22Rv1 (cell line): Measurements from ENCODE around the gene PPM1M.
A peak's percentile ranks its signal among the peaks of the same experiment; 100 is the strongest.

Experiments used
- H3K27ac ChIP-seq: fragments of 450-650 bp; 2 replicates; pipeline ENCODE4 v1.5.1; 2017
- ZFX ChIP-seq: fragments of 450-650 bp; IDR thresholded peaks from 2 replicates; pipeline ENCODE4 v1.6.1; 2017; ENCODE audit warnings: antibody characterized with exemption, borderline replicate concordance
- TF ChIP-seq, protein P1 (sequence below): fragments of 450-650 bp; IDR thresholded peaks from 2 replicates; pipeline ENCODE4 v1.5.1; 2017; ENCODE audit warnings: mild to moderate bottlenecking

The PPM1M gene

DNA sequence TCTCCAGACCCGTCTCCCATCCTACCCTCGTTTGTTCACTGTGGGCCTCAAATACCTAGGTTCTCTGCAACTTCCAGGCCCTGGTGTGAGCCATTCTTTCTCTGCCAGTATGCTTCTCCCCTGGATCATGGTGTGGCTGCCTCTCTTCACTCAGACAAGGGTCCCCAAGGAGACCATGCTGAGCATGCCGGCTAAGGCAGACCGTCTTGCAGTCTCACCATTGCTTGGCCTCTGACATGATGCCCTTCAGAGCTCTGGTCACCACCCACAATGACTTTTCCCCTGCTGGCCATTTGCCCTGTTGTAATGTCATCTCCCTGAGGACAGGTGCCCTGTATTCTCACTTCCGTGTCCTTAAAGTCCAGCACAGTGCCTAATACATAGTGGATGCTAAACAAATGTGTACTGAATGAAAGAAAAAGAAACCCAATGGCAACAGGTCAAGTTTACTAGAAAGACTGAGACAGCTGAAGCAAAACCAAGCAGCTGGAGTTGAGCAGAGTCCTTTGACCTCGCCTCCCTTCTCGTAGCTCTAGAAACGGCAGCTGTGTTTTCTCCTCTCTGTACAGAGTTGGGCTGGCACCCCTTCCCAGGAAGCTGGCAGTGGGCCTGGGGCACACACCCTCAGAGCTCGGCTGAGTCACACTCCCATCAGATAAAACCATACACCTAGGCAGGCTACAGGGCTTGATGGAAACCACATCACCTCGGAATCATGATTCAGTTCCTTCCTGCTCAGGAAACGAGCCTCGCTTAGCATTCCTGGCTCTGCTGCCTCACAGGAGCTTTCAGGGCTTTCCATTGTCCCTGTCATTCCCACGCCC lies 28.8 kb upstream of the PPM1M start:
- H3K27ac ChIP-seq, result no peak overlapping the region
- TF ChIP-seq, protein P1, sequence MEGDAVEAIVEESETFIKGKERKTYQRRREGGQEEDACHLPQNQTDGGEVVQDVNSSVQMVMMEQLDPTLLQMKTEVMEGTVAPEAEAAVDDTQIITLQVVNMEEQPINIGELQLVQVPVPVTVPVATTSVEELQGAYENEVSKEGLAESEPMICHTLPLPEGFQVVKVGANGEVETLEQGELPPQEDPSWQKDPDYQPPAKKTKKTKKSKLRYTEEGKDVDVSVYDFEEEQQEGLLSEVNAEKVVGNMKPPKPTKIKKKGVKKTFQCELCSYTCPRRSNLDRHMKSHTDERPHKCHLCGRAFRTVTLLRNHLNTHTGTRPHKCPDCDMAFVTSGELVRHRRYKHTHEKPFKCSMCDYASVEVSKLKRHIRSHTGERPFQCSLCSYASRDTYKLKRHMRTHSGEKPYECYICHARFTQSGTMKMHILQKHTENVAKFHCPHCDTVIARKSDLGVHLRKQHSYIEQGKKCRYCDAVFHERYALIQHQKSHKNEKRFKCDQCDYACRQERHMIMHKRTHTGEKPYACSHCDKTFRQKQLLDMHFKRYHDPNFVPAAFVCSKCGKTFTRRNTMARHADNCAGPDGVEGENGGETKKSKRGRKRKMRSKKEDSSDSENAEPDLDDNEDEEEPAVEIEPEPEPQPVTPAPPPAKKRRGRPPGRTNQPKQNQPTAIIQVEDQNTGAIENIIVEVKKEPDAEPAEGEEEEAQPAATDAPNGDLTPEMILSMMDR, result no peak
- no peak for TF ChIP-seq ZFX

DNA sequence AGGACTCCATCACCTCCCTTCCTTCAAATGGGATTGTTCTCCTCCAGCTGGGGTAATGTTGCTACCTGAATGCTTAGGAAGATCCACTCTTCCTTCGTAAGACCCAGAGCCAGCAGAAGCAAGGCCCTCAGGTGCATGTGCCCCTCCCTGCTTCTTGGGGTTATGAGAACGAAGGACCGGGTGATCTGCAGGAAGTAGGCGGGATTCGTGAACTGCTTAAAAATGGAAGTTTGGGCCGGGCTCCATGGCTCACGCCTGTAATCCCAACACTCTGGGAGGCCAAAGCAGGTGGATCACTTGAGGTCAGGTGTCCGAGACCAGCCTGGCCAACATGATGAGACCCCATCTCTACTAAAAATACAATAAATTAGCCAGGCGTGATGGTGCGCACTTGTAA lies 28.2 kb upstream of the PPM1M start:
- no peak overlapping the region for H3K27ac ChIP-seq
- TF ChIP-seq, protein P1, result no peak
- no peak for TF ChIP-seq ZFX

DNA sequence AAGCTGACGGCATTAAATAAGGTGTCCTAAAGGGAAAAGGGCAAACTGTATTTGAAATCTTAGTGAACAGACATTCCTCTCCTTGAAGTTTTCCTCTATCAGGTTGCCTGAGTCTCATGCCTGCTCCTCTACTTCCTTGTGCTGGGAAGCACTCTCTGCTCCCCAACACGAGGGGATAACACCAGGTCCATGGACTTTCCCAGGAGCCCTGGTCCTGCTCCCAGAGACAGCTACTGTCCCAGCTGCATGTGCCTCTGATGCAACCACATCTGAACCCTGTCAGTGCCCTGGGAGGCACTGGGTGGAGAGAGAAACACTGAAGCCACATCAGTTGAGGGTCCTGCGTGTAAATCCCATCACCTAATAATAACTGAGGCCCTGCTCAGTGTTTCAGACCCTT lies 27.5 kb upstream of the PPM1M start:
- no peak for TF ChIP-seq ZFX
- TF ChIP-seq, protein P1, result no peak
- H3K27ac ChIP-seq, result no peak overlapping the region

DNA sequence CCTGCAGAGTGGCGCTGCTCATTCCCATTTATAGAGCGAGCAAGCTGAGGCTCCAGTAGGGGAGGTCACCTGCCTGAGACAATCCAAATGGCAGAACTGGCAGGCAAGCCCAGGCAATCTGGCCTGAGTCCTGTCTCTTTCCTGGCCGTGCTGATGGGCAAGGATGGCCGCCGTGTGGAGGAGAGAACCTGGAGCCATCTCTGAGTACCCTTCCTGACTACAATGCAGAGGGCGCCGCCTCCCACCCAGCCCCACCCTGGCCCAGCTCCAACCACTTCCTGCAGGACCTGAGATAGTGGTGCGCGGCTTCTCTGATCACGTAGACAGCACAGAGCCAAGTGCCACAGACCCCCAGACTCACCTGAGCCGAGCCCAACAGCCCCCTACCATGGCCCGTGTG lies 27.1 kb upstream of the PPM1M start:
- H3K27ac ChIP-seq, result no peak overlapping the region
- TF ChIP-seq ZFX, result no peak
- TF ChIP-seq, protein P1, result no peak

DNA sequence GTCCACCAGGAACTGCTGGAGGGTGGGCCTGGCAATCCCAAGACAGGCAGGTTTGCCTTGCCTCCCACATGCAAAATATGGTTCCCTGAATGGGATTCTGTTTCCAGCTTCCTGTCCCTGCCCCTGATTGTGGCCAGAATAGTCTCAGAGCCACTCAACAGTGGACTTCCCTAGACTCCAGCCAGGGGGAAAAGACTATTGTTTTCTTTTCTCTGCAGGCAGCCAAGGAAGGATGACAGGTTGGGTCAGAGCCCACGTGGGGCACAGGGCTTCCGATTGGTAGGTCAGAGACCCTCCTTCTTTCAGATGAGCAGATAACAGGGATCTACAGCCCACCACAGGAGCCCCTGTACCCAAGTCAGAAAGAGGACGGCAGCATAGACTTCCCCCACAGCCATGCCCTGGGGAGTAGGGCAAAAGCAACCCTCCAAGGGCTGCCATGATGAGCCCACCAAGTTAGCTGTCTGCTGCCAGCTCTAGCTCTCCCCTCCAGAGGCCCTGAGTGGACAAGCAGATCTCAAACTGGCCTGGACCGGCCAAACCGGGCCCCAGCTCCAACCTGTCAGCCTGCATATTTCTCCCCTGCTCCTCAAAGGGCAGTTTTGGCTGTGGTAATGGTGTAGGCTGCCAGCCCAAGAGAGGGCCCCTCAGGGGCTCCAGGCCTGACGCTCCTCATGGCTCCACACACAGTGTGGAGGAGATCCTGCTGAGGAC lies 26.5 kb upstream of the PPM1M start:
- no peak overlapping the region for H3K27ac ChIP-seq

DNA sequence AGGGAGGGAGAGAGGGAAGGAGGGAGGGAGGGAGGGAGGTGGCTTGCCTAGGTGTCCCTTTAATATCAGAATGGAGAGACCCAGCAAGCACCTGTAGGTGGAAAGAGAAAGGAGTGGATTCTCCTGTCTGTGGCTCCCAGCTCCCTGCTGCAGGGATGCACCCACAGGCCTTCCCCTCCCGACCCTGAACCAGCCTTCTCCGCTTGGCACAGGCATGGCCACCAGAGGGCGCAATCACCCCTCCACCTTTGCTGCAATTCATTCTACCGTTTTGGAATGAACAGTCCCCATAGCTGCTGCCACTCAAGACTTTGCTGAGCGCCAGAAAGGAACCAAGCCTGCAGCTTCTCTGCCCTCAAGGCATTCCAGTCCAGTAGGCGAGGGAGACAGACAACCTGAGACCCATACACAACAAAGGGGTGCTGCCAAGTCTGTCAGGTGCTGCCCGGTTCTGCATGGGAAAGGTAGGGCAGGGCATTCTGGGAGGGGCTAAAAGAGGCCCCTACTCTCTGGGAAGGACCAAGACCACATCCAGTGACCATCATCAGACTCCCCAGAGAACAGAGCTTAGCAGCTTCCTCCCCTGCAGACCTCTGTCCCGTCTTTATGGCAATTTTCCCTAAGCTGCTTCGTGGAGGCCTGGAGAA lies 25.1 kb upstream of the PPM1M start:
- no peak for TF ChIP-seq ZFX
- TF ChIP-seq, protein P1, result peak; percentile 94
- no peak overlapping the region for H3K27ac ChIP-seq

More for the DNA sequence above, 26.5 kb upstream of the PPM1M start:
- TF ChIP-seq, protein P1, result no peak
- TF ChIP-seq ZFX, result no peak

DNA sequence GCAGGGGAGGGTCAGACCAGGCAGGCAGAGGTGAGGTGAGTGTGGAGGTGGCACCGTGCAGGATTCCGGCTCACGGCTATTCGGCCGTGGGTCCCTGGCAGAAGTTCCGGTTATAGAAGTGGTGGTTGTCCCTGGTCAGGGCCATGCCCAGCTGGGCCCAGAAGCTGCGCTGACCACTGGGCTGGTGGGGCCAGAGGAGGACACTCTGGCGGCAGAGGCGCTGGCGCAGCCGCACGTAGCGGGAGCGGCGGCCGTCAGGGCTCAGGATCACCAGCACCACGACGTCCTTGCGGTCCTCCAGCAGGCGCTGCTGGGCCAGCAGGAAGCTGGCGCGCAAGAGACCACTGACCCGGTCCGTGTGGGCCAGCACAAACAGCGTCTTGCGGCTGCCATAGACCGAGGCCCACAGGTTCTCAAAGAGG lies 24.4 kb upstream of the PPM1M start:
- no peak overlapping the region for H3K27ac ChIP-seq
- TF ChIP-seq, protein P1, result no peak
- no peak for TF ChIP-seq ZFX
